NCI-H82 treated with DMSO at 0.1 percent for 48 hours (cell line): Measurements from ENCODE around the gene DCDC2.
"Not testable (repeated sequence)": the region's sequence is repeated elsewhere in the genome, so short reads cannot be mapped to it uniquely, and the experiment has no call there.

Experiments
- DNase-seq: peaks from one replicate; lab custom pipeline; 2025; ENCODE audit not compliant: unreplicated experiment; lab: John Stamatoyannopoulos, UW

The DCDC2 gene

DNA sequence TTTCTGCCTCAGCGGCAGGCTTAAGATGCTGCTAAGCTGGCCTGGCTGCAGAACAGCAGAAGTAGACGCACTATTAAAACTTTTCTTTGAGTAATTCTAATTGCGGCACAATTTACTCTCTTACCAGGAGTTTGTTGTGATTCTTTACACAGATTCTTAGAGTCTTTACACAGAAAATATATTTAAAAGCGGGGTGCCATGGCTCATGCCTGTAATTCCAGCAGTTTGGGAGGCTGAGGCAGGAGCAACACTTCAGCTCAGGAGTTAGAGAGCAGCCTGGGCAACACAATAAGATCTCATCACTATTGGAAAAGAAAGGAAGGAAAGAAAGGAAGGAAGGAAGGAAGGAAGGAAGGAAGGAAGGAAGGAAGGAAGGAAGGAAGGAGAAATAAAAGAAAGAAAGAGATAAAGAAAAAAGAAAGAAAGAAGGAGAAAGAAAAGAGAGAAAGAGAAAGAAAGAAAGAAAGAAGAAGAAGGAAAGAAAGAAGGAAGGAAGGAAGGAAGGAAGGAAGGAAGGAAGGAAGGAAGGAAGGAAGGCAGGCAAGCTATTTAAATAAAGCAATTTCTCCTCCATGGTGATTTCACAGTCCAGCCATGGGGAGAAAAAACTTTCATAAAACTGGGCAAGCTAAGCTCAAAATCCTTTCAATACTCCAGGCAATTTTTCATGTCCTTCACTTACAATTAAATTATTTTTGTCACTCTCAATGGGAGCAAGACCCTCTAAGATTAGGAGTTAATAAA lies 23.8 kb upstream of the DCDC2 start:
- DNase-seq = no peak

DNA sequence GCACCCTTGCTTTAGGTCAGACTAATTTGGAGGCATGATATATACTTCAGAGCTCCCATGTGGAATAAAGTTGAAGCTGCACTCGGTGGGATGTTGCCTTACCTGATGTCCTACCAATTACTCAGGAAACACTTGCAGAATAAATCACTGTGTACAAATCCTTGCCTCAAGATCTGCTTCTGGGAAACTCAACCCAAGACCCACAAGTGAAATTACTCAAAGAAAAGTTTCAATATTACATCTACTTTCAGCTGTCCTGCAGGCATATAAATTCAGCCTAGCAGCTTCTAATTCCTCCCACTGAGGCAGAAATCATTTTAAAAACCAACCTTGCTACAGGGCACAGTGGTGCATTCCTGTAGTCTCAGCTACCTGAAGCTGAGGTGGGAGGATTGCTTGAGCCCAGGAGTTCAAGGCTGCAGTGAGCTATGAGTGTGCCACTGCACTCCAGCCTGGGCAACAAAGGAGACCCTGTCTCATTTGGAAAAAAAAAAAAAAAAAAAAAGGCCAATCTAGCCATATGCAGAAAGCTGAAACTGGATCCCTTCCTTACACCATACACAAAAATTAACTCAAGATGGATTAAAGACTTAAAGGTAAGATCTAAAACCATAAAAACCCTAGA lies 20.7 kb upstream of the DCDC2 start:
- DNase-seq = no peak

DNA sequence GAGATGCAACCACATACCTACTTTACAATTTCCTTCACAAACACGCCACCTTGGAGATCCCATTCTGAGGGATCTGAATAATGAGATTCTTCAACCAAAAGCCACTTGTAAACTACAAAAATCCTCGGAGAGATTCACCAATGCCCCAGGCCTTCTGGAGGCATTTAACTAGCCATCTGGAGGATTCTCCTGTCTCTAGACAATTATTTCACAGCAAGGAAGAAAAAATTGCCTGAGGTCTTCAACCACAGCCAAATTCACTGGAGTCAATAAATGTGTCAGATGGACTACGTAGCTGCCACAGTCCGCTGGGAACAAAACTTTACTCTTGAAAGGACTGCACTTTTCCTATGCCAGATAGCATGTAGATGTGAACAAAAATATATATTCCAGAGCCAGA lies 19.0 kb upstream of the DCDC2 start:
- DNase-seq = peak; percentile 28

DNA sequence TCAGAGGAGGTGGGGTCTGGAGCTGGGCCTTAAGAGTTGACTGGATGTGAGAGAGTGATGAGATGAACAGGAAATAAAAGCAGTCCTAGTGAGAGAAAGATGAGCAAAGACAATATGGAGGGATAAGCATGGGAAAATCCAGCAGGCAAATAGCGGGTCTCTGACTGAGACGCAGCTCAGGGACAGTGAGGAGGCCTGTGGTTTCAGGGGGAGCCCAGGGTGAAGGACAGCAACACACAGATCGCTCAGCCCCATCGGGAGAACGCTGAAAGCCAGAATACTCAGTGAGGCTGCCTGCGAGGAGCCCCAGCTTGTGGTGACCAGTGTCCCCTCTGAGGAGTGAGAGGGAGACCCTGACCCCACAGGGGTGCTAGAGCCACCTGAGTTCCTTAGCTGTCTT lies 16.8 kb upstream of the DCDC2 start:
- DNase-seq = no peak

DNA sequence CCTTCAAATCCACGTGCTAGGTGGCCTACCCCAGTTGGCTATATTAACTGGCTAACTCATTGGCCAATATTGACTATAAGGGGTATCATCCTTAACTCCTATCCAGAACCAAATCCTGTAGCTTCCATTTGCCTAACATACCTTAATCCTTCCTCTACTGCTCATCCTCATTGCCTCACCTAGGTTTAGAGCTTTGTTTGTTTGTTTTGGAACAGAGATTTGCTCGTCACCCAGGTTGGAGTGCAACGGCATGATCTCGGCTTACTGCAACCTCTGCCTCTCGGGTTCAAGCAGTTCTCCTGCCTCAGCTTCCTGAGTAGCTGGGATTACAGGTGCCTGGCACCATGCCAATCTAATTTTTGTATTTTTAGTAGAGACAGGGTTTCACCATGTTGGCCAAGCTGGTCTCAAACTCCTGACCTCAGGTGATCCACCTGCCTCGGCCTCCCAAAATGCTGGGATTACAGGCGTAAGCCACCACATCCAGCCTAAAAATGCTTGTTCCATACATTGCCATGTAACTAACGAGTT lies 7.3 kb upstream of the DCDC2 start:
- DNase-seq = not testable (repeated sequence)

DNA sequence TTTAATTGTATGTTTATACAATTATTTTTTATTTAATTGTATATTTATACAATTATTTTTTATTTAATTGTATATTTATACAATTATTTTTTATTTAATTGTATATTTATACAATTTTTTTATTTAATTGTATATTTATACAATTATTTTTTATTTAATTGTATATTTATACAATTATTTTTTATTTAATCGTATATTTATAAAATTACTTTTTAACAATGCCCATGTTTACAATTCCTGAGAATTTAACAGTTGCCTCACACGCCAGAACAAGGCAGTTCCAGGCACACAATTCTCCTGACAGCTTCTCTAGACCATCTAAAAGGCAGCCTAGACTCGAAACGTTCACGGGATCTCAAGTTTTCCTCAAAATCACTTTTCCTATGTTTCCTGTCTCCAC lies 4.5 kb upstream of the DCDC2 start:
- not testable (repeated sequence) for DNase-seq

DNA sequence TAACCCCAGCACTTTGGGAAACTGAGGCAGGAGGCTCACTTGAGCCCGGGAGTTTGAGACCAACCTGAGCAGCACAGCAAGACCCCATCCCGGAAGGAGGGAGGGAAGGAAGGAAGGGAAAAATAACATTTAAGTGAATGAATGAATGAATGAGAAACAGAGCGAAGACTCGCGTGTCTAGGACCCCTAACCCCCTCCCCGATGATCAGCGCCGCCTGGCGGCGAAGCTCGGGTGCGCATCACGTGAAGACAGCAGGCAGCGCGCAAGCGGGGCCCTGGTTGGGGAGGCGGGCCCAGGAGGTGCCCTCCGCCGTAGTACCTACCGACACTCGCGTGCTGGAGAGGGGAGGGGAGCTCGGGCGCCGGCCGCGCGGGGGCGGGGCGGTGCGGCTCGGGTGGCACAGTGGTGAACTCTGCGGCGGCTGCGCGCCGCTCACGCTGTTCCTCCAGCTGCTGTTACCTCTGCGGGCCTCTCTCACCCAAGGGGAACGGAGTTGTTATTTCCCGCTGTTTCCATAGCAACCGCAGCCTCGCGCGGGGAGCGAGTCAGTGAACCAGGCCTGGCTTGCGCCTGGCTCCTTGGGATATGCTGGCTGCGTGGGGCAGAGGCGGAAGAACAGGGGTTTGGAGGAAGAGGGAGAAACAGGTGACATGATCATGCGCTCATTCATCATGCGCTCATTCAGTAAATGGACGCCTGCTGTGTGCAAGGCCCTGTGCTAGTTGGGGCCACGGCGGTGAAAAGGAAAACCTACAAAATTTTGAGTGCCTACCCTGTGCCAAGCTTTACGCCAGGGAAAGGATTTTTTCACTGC lies 2.0 kb upstream of the DCDC2 start:
- peak; percentile 51 for DNase-seq

DNA sequence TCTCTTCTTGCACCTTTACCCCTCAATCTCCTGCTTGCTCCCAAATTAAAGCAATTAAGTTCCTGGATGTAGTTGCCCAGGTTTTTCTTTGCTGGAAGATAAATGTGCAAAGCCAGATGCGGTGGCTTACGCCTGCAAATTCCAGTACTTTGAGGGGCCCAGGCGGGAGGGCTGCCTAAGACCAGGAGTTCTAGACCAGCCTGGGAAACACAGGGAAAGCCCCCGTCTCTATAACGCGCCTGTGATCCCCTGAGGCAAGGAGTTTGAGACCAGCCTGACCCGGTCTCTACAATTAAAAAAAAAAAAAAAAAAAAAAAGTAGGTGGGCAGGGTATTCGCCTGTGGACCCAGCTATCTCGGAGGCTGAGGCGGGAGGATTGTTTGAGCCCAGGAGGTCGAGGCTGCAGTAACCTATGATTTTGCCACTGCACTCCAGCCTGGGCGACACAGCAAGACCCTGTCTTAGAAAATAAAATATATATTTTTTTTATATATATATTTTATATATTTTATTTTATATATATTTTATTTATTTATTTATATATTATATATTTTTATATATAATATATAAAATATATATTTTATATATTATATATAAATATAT lies 461 bp upstream of the DCDC2 start:
- DNase-seq = no peak

DNA sequence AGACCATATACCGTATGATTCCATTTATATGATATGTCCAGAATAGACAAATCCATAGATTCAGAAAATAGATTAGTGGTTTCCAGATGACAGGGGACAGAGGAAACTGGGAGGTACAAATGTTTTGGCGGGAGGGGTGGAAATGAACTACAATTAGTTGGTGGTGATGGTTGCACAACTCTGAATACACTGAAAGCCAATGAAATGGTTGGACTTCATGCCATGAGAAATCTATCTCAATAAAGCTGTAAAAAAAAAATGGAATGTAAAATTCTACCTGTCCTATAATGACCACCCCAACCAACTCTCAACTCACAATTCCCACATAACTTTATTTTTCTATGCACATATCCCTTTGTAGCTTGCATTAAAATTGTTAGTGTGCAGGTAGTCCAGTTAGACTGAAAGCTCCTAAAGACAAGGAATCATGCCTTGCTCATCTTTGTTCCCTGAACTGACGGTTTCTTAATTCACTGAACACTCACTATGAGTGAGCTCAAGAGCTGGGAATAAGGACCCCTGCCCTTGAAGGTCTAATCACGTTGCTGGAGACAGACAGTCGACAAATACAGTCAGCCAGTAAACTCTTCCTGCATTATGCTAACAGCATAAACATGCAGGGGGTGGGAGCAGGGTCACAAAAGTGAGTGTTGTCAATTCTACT lies 1.4 kb downstream of the DCDC2 start:
- no peak for DNase-seq

DNA sequence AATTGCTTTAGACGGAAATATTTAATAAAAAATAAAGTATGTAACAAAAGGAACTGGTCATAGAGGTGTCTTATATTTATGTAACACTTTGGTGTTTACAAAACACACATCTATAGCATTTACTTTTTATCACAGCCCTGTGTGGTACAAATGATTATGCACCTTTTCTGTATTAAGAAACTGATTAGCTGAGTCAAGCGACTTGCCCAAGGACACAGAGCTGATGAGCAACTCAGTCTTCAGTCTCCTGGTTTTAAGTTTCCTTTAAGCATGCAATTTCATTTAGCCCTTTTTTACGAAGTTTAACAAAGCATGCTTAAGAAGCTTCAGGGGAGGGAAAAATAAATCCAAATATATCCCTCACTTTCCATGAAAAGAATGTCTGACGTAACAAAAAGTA lies 2.5 kb downstream of the DCDC2 start:
- DNase-seq = no peak

DNA sequence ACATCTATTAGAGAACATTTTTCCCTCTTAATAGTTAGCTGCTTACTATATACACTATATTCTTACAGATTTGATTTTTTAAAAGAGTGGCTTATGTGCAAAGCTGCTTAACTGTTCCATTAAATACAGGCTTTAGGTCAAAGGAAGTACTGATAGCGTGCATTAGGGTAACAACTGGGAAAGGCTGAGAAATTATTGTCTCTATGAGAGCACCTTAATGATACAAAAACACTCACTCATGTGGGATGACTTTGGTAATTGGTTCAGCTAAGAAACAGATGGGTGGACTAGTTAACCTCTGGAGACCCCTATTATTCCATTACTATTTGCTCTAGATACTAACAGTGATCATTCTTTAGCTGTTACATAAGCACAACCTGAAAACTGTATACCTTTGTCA lies 4.0 kb downstream of the DCDC2 start:
- DNase-seq = peak; percentile 75

DNA sequence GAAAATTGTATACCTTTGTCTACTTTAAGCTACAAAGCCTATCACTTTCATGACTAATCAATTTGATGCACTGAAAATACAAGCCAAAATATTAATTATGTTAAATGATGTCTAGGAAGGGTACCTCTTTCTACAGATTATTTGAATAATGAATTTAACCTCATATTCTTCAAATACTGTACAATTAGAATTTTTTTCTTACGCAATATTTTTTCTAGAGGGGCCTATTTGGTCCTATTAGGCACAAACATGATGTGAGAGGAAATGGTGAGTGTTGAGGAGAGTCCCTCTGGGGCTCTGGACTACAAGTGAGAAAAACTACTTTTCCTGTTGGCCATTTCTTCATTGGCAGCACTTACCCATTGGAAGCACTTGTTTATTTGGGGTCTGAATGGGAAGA lies 5.4 kb downstream of the DCDC2 start:
- DNase-seq = no peak

DNA sequence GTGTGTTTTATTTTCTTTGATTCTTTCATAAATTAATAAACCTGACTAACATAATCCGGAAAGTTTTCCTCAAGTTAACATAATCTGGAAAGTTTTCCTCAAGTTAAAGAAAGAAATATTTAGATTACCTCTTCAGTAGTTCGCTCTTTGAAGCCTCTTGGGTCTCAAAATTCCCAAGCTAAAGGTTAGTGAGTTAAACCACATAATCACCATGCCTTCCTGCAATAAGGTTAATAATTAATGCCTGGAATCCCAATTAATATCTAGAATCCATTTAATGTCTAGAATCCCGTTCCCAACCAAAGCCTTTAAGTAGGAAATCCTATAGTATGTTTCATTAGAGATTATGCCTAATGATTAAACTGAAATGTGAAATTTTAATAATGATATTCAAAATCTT lies 12.9 kb downstream of the DCDC2 start:
- DNase-seq = no peak

DNA sequence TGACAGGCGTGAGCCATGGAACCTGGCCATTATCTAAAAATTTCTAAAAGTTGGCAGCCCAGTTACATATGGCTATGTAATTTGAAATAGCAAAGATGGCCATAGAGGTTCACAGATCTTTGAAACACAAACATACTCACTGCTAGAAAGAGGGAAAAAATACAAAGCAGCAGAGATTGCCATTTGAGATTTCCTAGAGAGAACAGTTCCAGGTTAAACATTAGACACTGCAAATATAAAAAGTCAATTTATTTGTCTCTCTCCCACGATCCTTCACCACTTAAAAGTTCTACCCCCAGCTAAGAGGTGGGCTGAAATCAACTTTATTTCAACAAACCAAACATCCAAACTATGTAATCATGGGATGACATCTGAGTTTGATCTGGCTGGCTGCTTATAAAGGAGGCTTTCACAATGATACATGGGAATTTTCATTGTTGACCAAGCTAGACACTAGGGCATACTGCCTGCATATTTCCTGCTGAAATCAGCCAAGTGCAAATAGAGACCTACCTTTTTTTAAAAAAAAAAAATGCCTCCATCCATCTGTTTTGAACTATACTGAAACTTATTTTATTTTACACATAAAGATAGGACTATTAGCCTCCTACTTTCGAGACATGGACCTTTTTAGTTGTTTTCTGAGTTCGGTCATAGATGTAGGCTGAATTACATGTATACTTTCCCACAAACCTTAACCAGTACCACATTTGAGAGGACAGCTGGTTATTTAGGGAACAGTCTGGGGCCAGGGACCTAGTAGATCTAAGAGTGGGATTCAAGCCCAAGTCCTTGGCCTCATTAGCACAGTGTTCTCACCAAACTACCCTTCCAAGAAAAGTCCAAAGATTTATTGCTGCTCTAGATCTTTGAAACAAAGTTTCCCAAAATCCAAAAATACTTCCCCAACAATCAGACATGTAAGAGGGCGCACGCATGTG lies 16.6 kb downstream of the DCDC2 start:
- DNase-seq = no peak

DNA sequence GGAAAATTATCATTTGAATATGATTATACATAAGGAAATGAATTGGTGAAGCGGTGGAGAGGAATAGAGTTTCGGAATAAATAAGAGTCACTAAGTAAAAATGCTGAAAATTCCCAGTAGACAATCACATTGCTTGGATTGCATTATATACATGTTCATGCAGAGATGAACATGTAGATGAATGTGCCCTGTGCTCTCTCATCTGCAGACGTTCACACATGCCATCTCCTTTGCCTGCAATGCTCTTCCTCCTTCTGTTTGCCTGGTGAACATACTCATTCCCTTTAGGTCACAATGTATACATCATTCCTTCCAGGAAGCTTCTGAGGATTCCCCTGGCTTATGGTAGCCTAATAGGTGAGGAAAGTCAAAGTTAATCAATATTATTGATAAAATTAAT lies 17.9 kb downstream of the DCDC2 start:
- DNase-seq = no peak

DNA sequence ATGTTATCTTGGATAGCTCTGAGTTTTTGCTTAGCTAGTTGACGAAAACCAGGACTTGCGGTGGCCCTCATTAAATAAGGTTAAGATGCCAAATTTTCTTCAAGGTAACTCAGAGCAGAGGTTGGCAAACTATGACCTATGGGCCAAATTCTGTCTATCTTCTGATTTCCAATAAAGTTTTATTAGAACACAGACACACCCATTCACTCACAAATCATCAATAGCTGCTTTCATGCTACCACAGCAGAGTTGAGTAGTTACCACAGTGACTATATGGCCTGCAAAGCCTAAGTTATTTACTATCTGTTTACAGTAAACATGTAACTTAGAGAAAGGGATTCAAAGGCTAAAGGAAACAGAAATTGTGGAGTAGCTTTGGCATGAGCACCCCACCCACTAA lies 23.6 kb downstream of the DCDC2 start:
- DNase-seq = no peak

DNA sequence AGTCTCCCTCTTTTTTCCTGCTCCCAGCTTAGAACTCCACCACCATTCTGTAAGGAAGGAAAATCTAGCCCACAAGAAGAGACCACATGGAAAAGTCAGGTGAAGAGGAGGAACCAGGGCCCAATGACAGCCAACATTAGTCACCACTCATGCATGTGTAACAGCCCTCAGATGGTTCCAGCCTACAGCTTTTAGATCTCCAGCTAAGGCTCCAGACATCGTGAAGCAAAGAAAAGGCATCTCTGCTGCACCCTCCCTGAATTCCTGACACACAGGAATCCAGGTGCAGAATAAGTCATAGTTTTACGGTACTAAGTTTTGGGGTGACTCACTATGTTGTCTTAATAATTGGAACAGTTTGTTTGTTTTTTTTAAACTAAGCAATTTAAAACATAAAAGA lies 25.5 kb downstream of the DCDC2 start:
- DNase-seq = no peak

DNA sequence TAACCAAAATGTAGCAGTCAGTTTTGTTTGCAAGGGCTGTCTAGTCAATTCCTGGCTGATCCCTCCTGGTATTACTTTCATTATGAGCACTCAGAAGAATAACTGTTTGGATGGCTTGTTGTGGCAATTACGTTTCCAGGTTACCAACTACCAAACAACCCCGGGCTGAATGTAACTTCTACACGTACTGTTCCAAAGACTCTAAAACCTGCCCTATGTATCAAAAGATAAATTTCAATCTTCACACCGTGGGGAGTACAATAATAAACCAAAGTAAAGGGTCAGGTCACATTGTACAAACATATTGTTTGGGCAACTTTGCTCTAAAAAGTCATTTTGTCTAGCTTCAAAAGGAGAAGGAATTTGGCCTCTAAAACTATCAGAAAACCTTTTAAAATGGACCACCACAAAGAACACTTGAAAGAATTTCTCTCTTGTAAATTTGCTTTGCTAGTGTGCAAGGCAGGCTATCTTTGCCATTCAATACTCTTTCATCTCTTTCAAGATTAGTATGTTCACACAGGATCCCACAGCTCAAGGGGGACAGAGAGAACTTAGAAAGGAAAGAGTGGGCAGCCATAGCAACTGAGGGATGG lies 27.6 kb downstream of the DCDC2 start:
- DNase-seq = no peak

DNA sequence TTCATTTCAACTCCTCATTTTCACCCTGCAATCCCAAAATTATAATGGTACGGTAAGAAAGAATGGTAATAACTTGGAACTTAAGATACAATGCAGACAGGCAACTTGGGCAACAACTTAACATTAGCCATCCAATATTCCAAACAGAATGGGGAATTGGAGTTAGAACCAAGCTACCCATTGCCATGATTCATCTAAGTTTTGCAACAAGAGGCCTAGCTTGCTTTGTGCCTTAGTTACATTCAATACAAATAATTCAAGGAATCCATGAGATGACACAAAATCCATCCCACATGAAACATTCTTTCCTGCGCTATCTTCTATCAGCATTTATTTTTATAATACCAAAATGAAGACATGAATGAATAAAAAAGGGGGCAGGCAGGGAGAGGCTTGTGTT lies 28.4 kb downstream of the DCDC2 start:
- DNase-seq = no peak
